ENCODE results near the gene VSIG2. TPM values are rescaled to one million over a fixed set of nuclear protein-coding genes. Genes with fewer than 3 reads are reported as not detected.

The VSIG2 gene
- total RNA-seq, 1 donor, result not detected

DNA sequence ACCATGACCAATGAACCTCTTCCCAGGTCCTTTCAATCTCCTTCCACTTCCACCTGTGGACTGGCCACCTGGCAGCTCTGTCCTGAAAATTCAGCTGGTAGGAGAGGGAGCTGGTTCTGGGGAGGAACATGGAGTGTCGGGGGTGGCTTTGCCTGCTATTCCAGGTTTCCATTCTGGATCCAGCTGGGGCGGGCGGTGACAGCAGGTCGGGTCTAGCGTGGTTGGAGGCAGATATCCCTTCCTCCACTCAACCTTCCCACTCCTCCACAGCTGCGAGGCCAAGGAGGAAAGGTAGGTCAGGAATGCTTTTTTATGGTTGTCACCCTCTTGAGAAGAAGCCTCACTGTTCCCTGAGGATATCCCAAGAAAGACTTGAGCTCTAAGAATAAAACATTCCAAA is 9.0 kb downstream of the VSIG2 start:
- H3K4me3 ChIP-seq (ENCODE audit: low read depth, low read length), result no peak overlapping the region
- no peak for DNase-seq (ENCODE audit: low read depth)
- TF ChIP-seq, protein P1, sequence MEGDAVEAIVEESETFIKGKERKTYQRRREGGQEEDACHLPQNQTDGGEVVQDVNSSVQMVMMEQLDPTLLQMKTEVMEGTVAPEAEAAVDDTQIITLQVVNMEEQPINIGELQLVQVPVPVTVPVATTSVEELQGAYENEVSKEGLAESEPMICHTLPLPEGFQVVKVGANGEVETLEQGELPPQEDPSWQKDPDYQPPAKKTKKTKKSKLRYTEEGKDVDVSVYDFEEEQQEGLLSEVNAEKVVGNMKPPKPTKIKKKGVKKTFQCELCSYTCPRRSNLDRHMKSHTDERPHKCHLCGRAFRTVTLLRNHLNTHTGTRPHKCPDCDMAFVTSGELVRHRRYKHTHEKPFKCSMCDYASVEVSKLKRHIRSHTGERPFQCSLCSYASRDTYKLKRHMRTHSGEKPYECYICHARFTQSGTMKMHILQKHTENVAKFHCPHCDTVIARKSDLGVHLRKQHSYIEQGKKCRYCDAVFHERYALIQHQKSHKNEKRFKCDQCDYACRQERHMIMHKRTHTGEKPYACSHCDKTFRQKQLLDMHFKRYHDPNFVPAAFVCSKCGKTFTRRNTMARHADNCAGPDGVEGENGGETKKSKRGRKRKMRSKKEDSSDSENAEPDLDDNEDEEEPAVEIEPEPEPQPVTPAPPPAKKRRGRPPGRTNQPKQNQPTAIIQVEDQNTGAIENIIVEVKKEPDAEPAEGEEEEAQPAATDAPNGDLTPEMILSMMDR (IDR thresholded peaks at IDR 0.05; ENCODE audit: insufficient read depth, low read length), result no peak

DNA sequence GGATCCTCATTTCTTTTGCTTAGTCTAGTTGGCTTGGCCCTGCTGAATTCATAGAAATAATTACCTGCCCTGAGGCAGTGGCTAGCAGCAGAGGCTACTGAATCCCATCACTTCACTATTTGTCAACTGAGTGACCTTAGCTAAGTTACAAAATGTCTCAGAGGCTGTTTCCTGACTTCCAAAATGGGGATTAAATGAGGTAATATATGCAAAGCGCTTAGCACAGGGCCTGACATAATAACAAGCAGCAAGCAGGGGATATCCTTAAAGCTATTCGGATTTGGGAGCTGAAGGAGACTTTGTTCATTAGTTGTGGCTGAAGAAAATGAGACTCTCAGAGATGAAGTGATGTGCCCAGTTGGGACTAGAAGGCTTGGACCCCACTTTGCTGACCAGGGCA is 9.5 kb downstream of the VSIG2 start:
- TF ChIP-seq, protein P1 (IDR thresholded peaks at IDR 0.05; ENCODE audit: insufficient read depth, low read length), result no peak
- DNase-seq (ENCODE audit: low read depth), result no peak
- H3K4me3 ChIP-seq (ENCODE audit: low read depth, low read length), result no peak overlapping the region

DNA sequence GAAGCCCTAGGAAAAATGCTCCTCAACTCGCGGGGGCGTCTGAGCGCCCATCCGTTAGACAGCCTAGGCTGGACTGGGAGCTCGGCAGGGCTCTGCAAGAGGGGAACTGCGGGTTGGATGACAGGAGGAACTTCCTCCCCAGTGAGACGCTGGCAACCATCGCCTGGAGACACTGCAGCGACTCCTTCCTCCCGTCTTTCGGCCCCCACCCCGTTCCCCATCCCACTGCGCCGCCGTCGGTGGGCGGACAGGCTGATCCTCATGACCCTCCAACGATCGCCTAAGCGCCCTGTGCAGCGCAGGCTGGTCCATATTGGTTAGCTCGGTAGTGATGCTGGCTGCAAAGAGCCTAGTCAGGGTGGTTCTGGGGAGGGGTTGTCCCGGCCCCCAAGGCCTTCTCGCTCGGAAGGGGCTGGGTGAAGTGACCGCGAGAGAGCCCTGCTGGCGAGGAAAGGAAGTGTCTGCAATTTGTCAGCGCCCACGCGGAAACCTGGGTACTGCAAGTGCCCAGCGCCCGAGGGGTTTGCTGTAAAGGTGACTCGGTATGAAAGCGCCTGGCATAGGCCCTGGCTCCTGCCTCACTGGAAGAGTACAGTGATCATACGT is 11.7 kb downstream of the VSIG2 start:
- peak overlapping the region; percentile 66 for H3K4me3 ChIP-seq (ENCODE audit: low read depth, low read length)
- TF ChIP-seq, protein P1 (IDR thresholded peaks at IDR 0.05; ENCODE audit: insufficient read depth, low read length), result peak; percentile 64
- DNase-seq (ENCODE audit: low read depth), result peak; percentile 33

DNA sequence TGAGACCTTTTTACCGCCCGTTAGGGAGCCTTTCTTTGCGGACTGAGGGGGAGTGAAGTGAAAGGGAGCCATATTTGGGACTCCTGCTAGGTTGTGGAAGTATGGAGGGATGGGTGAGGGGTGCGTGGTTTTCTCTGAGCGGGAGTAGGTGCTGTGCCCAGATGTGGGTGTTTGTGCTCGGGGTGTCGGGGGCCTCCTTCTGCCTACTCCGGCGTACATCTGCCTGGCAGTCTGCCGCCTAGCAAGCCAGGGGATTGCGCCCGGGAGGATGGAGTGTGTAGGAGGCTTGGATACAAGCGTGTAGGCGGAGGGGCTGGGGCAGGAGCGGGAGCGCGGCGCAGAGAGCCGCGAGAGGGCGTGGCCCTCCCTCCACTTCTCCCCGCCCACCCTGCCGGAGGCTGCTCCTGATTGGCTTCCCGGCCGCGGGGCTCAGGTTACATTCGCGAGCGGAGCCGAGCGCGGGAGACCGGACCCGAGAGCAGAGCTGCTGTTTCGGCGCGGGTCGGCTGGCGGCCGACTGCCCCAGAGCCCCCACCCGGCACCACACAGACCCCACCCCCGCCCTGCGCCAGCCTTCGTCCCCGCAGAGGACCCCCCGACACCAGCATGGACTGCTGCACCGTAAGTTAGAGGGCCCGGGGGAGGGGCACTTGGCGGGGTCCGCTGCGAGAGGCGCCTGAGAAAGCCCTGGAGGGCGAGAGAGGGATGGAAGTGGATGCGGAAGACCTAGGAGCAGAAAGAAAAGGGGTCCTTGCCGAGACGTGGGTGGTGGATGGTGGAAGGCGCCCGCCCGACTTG is 12.4 kb downstream of the VSIG2 start, which contains the start of gene NRGN:
NRGN (plus strand) TSS at position 464 of the 798 bp plus-strand sequence; CDS start at position 607, 143 bp downstream.
- DNase-seq (ENCODE audit: low read depth), result peak; percentile 77
- H3K4me3 ChIP-seq (ENCODE audit: low read depth, low read length), result peak within 1 kb of the TSS; percentile 66
- TF ChIP-seq, protein P1 (IDR thresholded peaks at IDR 0.05; ENCODE audit: insufficient read depth, low read length), result no peak

DNA sequence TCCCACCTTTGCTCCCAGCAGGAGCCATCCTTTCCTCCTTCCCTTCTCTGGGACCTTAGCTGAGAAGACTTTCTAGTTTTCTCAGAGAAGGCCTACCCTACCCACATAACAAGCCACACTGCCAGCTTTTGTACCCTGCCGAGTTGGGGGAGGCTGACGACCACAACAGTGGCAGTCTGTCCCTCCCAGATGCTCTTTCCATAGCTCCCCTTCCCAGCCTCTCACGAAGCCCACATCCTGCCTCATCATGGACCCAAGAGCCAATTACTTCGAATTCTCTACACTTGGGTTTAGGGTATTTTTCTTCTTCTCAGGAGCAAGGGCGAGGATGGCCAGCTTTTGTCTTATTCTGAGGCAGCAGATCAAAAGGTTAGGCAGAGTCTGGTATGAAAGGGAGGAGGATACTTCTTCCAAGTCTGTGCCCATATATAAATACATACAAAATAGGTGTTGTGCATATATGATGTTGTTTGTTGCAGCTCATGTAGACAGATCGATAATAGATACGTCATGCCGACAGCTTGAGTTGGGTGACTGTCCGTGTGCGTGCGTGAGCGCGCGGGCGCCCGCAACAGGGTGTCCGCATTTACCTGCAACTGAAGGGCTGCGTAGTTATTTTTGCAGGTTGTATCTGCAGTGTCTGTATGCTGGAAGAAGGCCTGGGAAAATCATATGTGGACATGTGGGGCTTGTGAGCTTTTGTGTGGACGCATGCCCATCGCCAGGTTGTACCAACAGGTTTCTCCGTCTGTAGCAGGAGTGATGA is 13.2 kb downstream of the VSIG2 start:
- H3K4me3 ChIP-seq (ENCODE audit: low read depth, low read length), result no peak overlapping the region
- TF ChIP-seq, protein P1 (IDR thresholded peaks at IDR 0.05; ENCODE audit: insufficient read depth, low read length), result no peak
- no peak for DNase-seq (ENCODE audit: low read depth)

DNA sequence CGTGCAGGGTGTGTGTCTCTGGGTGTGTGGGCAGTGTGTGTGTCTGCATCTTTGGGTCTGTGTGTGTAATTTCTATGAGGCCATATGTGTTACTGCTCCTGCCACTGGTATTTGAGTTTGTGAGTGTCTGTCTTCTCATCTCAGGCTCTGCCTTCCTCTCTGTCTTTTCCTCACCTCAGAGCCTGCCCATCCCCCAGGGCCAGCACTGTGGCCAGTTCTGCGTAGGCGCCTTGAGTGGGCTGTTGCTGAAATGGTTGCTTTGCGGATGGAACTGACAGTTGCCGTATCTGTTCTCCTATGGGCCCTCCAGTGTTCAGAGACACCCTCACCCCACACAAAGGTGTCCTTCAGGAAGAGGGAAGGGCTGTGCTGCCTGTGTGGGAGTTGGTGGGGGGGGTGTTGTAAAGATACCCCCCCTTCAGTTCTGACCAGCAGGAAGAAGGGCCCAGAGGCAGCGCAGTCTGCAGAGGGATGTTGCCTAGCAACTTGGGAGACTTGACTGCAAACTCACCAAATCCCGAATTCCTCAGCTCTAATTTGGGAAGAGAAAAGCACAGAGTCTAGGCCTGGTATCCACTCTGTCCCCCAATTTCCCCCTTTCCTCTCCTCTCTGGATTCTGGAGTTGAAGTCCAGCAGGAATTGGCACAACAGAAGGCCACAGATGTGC is 14.3 kb downstream of the VSIG2 start:
- TF ChIP-seq, protein P1 (IDR thresholded peaks at IDR 0.05; ENCODE audit: insufficient read depth, low read length), result no peak
- H3K4me3 ChIP-seq (ENCODE audit: low read depth, low read length), result no peak overlapping the region
- DNase-seq (ENCODE audit: low read depth), result no peak

Data from fibroblast of the aortic adventitia (primary cell).